Neural cell (in vitro differentiated cells): ENCODE results near the gene SMTNL2. TPM values are rescaled to one million over a fixed set of nuclear protein-coding genes. Genes with fewer than 3 reads are reported as not detected.
"Not testable (repeated sequence)": the region's sequence is repeated elsewhere in the genome, so short reads cannot be mapped to it uniquely, and the experiment has no call there.

ENCODE experiments used
- H2AFZ ChIP-seq: fragments of 200-600, 300-800 bp; sonication (generic), shearing (Covaris generic); 2 replicates; pipeline ENCODE4 v1.6.0; 2014; ENCODE audit warnings: low read depth, mild to moderate bottlenecking, antibody characterized with exemption, low read length, moderate library complexity
- H3F3A ChIP-seq: fragments of 200-600 bp; shearing (Covaris generic); 2 replicates; pipeline ENCODE4 v1.6.1; 2016; ENCODE audit warnings: mild to moderate bottlenecking, moderate library complexity, mixed read lengths, antibody characterized with exemption, low read length; ENCODE audit not compliant: insufficient read depth, poor library complexity, severe bottlenecking
- H3K27ac ChIP-seq: fragments of 200-600, 300-800 bp; sonication (generic), shearing (Covaris generic); 2 replicates; pipeline ENCODE4 v1.5.1; 2014; ENCODE audit warnings: mild to moderate bottlenecking, low read length, moderate library complexity
- H3K27me3 ChIP-seq: fragments of 300-800, 200-600 bp; sonication (generic), shearing (Covaris generic); 2 replicates; pipeline ENCODE4 v1.6.0; 2014; ENCODE audit warnings: mild to moderate bottlenecking, low read depth, low read length, moderate library complexity; ENCODE audit not compliant: insufficient read depth
- H3K36me3 ChIP-seq: fragments of 300-800, 200-600 bp; sonication (generic), shearing (Covaris generic); 2 replicates; pipeline ENCODE4 v1.5.1; 2014; ENCODE audit warnings: mild to moderate bottlenecking, antibody characterized with exemption, low read length, moderate library complexity; ENCODE audit not compliant: insufficient read depth
- H3K4me2 ChIP-seq: fragments of 300-800, 200-600 bp; sonication (generic), shearing (Covaris generic); 2 replicates; pipeline ENCODE4 v1.6.0; 2014; ENCODE audit warnings: mild to moderate bottlenecking, low read length
- H3K4me3 ChIP-seq: fragments of 300-800, 200-600 bp; sonication (generic), shearing (Covaris generic); 2 replicates; pipeline ENCODE4 v1.5.1; 2014; ENCODE audit warnings: mild to moderate bottlenecking, low read length, moderate library complexity
- H3K79me2 ChIP-seq: fragments of 200-600 bp; shearing (Covaris generic); replicated peaks from 2 replicates; pipeline ENCODE4 v1.6.0; 2014; ENCODE audit warnings: mild to moderate bottlenecking, low read length, moderate library complexity; ENCODE audit not compliant: insufficient read depth
- H3K9ac ChIP-seq: fragments of 300-800, 200-600 bp; sonication (generic), shearing (Covaris generic); 2 replicates; pipeline ENCODE4 v1.6.1; 2016; ENCODE audit warnings: mild to moderate bottlenecking, low read length, mixed read lengths
- H3K9me2 ChIP-seq: fragments of 200-600 bp; shearing (Covaris generic); 2 replicates; pipeline ENCODE4 v1.6.1; 2016; ENCODE audit warnings: mild to moderate bottlenecking, low read length, mixed read lengths; ENCODE audit not compliant: insufficient read depth
- H3K9me3 ChIP-seq: fragments of 200-600, 300-800 bp; sonication (generic), shearing (Covaris generic); 2 replicates; pipeline ENCODE4 v1.6.1; 2016; ENCODE audit warnings: mild to moderate bottlenecking, mixed run types, low read length, moderate library complexity, mixed read lengths
- H4K20me1 ChIP-seq: fragments of 200-600 bp; shearing (Covaris generic); 2 replicates; pipeline ENCODE4 v1.6.1; 2016; ENCODE audit warnings: mild to moderate bottlenecking, mixed run types; ENCODE audit not compliant: insufficient read depth
- EP300 ChIP-seq: fragments of 450-650 bp; conservative IDR thresholded peaks from 2 replicates; pipeline ENCODE4 v1.6.1; 2014; ENCODE audit warnings: antibody characterized with exemption, mild to moderate bottlenecking, moderate library complexity; ENCODE audit not compliant: poor library complexity, severe bottlenecking
- EZH2 ChIP-seq: fragments of 200-600, 300-800 bp; shearing (Covaris generic), sonication (generic); IDR thresholded peaks from 2 replicates; pipeline ENCODE4 v1.6.1; 2014; ENCODE audit warnings: antibody characterized with exemption, low read length, borderline replicate concordance, mild to moderate bottlenecking; ENCODE audit not compliant: insufficient read depth, poor library complexity, severe bottlenecking
- POLR2AphosphoS5 ChIP-seq: IDR thresholded peaks from 2 replicates; pipeline ENCODE4 v1.6.1; 2012
- RAD21 ChIP-seq: fragments of 450-650 bp; conservative IDR thresholded peaks from 2 replicates; pipeline ENCODE4 v1.6.1; 2014; ENCODE audit warnings: antibody characterized with exemption, mild to moderate bottlenecking, moderate library complexity
- TAF1 ChIP-seq: IDR thresholded peaks from 2 replicates; pipeline ENCODE4 v1.6.1; 2012; ENCODE audit warnings: low read depth
- polyA plus RNA-seq: library from polyadenylated mRNA; depleted of rRNA; stranded (reverse); fragments of >200 nt; gene quantifications from 2 replicates; pipeline ENCODE4 v1.2.3, GENCODE V29; 2014
- TF ChIP-seq, protein P1 (sequence below): fragments of 450-650 bp; IDR thresholded peaks from 2 replicates; pipeline ENCODE4 v1.5.1; 2014; ENCODE audit warnings: antibody characterized with exemption, mild to moderate bottlenecking, moderate library complexity; ENCODE audit not compliant: poor library complexity, severe bottlenecking
- TF ChIP-seq, protein P2 (sequence below): IDR thresholded peaks from 2 replicates; pipeline ENCODE4 v1.6.1; 2012; ENCODE audit warnings: borderline replicate concordance

Gene SMTNL2
- polyA plus RNA-seq, 1 donor from 2014 or later: 0.81 TPM

DNA sequence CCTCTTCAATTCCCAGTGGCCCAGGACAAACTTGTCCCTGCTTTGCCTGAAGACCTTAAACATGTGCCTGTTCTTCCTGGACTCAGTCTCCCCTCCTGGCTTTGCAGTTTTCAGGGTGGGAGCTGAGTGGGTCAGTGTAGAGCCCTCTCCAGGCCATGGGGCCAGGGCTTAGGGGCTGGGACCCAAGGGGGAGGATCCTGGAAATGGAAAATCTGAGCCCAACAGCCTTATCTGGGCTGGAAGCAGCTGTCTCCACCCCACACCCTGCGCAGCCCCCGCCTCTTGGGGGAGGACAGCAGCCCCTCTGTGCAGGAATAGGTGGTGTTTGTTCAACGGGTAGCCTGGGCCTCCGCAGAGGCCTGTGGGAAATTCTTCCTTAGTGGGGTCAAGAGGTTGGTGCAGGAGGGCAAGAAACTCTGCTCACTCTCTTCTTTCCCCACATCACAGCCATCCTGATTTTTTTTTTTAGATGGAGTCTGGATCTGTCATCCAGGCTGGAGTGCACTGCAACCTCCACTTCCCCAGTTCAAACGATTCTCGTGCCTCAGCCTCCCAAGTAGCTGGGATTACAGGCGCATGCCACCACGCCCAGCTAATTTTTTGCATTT, 6.8 kb upstream of the SMTNL2 start:
- Histone ChIP-seq H3K4me3 (no peak overlapping the region), H3K27me3 (no peaks in the 10 kb centered on the region), H3K27ac (no peak overlapping the region), H3K79me2 (no peaks in the 10 kb centered on the region), H3K36me3 (no peaks in the 10 kb centered on the region), H4K20me1 (no peaks in the 10 kb centered on the region), H3K9me3 (no peaks in the 10 kb centered on the region), H2AFZ (no peak overlapping the region), H3F3A (no peaks in the 10 kb centered on the region), H3K9ac (no peak overlapping the region), H3K9me2 (no peaks in the 10 kb centered on the region), H3K4me2 (no peak overlapping the region)
- TF ChIP-seq TAF1 (no peak), EZH2 (no peak), POLR2AphosphoS5 (no peak)
- TF ChIP-seq, protein P1, sequence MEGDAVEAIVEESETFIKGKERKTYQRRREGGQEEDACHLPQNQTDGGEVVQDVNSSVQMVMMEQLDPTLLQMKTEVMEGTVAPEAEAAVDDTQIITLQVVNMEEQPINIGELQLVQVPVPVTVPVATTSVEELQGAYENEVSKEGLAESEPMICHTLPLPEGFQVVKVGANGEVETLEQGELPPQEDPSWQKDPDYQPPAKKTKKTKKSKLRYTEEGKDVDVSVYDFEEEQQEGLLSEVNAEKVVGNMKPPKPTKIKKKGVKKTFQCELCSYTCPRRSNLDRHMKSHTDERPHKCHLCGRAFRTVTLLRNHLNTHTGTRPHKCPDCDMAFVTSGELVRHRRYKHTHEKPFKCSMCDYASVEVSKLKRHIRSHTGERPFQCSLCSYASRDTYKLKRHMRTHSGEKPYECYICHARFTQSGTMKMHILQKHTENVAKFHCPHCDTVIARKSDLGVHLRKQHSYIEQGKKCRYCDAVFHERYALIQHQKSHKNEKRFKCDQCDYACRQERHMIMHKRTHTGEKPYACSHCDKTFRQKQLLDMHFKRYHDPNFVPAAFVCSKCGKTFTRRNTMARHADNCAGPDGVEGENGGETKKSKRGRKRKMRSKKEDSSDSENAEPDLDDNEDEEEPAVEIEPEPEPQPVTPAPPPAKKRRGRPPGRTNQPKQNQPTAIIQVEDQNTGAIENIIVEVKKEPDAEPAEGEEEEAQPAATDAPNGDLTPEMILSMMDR: no peak

DNA sequence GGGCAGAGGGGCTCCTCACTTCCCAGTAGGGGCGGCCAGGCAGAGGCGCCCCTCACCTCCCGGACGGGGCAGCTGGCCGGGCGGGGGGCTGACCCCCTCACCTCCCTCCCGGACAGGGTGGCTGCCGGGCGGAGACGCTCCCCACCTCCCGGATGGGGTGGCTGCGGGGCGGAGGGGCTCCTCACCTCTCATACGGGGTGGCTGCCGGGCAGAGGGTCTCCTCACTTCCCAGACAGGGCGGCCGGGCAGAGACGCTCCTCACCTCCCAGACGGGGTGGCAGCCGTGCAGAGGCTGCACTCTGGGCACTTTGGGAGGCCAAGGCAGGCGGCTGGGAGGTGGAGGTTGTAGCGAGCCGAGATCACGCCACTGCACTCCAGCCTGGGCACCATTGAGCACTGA, 6.0 kb upstream of the SMTNL2 start:
- H3K79me2 ChIP-seq, H3K9me3 ChIP-seq, H3F3A ChIP-seq, H3K9ac ChIP-seq, H3K36me3 ChIP-seq, H3K4me3 ChIP-seq, H3K9me2 ChIP-seq, H3K27ac ChIP-seq, H3K4me2 ChIP-seq, H3K27me3 ChIP-seq, H4K20me1 ChIP-seq, H2AFZ ChIP-seq: not testable (repeated sequence)

DNA sequence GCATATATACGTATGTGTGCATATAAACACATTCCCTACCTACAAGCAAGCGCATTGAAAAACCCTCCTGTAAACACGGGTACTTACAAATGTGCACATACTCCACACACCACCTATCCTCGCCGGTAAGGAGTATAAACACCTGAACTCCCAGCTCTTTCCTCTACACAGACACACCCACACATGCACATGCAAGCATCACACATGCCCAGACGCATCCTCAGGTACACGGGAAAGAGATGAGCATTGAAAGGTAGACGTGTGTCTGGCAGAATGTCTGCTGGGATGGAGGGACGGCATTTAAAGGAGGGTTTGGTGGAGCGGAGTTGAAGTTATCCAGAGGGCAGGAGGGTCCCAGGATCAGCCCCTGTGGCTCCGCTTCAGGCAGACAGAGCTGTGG, 4.7 kb upstream of the SMTNL2 start:
- Histone ChIP-seq H4K20me1 (no peaks in the 10 kb centered on the region), H3K9me3 (no peaks in the 10 kb centered on the region), H3K36me3 (no peaks in the 10 kb centered on the region), H3K79me2 (no peaks in the 10 kb centered on the region), H3K4me2 (no peak overlapping the region), H3K9me2 (no peaks in the 10 kb centered on the region), H3K27me3 (peaks cover 17% of the 10 kb centered on the region), H3K4me3 (no peak overlapping the region), H3K9ac (no peak overlapping the region), H2AFZ (no peak overlapping the region), H3K27ac (no peak overlapping the region), H3F3A (no peaks in the 10 kb centered on the region)
- TF ChIP-seq EZH2 (no peak), EP300 (no peak), RAD21 (no peak), TAF1 (no peak)
- TF ChIP-seq, protein P2, sequence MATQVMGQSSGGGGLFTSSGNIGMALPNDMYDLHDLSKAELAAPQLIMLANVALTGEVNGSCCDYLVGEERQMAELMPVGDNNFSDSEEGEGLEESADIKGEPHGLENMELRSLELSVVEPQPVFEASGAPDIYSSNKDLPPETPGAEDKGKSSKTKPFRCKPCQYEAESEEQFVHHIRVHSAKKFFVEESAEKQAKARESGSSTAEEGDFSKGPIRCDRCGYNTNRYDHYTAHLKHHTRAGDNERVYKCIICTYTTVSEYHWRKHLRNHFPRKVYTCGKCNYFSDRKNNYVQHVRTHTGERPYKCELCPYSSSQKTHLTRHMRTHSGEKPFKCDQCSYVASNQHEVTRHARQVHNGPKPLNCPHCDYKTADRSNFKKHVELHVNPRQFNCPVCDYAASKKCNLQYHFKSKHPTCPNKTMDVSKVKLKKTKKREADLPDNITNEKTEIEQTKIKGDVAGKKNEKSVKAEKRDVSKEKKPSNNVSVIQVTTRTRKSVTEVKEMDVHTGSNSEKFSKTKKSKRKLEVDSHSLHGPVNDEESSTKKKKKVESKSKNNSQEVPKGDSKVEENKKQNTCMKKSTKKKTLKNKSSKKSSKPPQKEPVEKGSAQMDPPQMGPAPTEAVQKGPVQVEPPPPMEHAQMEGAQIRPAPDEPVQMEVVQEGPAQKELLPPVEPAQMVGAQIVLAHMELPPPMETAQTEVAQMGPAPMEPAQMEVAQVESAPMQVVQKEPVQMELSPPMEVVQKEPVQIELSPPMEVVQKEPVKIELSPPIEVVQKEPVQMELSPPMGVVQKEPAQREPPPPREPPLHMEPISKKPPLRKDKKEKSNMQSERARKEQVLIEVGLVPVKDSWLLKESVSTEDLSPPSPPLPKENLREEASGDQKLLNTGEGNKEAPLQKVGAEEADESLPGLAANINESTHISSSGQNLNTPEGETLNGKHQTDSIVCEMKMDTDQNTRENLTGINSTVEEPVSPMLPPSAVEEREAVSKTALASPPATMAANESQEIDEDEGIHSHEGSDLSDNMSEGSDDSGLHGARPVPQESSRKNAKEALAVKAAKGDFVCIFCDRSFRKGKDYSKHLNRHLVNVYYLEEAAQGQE: no peak
- TF ChIP-seq, protein P1: no peak
